ENCODE data around the gene AMMECR1L. TPM values are rescaled to one million over a fixed set of nuclear protein-coding genes. Genes with fewer than 3 reads are reported as not detected.

AMMECR1L gene
- total and polyA plus RNA-seq, 2 of the 4 experiments (the other 2 are of a cell fraction) = 13.4 to 14.0 TPM

DNA sequence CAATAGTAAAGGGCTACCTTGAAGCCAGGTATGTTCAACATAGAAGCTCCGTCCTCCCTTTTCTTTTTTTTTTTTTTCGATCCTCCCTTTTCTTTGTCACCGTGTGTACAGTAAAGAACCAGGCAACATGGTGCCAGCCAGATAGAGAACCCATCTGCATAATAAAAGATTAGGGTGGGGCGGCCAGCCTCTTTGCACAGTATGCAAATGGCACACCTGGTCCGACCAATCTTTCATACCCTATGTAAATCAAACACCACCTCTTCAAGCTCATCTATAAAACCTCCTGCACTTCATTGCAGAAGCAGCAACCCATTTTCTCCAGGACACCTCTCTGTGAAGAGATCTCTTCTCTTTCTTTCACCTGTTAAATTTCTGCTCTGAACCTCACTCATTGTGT lies 67.5 kb downstream of the AMMECR1L start:
- no peak overlapping the region for H2BK120ac ChIP-seq (ENCODE audit: low read depth, low read length)
- in situ Hi-C loops (cut with MboI; ENCODE audit: low sequenced_read_pairs) = no loop called here
- H3K79me1 ChIP-seq (ENCODE audit: low read depth in 1 of 2, low read length in 2 of 2) = no peaks in the 10 kb centered on the region
- no peak overlapping the region for H3K4me2 ChIP-seq (ENCODE audit: low read depth, low read length)
- H3K4ac ChIP-seq (ENCODE audit: low read depth, low read length) = no peak overlapping the region
- H2AK5ac ChIP-seq (ENCODE audit: low read depth, low read length) = no peak overlapping the region
- H3K56ac ChIP-seq (ENCODE audit: extremely low read depth, insufficient read depth, low read length) = no peak overlapping the region
- WGBS, 2 experiments (ENCODE audit: extremely low coverage in 2 of 2, insufficient read length in 1 of 2) = no CpG with 5 or more reads among the region's 5 CpGs
- H3K9me3 ChIP-seq (ENCODE audit: control insufficient read depth, insufficient read depth, low read length) = peaks cover 28% of the 10 kb centered on the region
- no peak overlapping the region for H3K23ac ChIP-seq (ENCODE audit: low read depth, low read length)
- intact Hi-C loops (cut with micrococcal nuclease) = no loop called here
- no peak overlapping the region for H2BK20ac ChIP-seq (ENCODE audit: low read depth, low read length)
- H2AK9ac ChIP-seq (replicated peaks; ENCODE audit: low read depth, low read length, poor library complexity) = no peak overlapping the region
- no peak for DNase-seq
- H4K91ac ChIP-seq (ENCODE audit: insufficient read depth, low read depth, low read length) = no peak overlapping the region
- BruUV-seq (replicated peaks) = no TSS peak
- H3K36me3 ChIP-seq (ENCODE audit: control insufficient read depth, insufficient read depth, low read length) = no peaks in the 10 kb centered on the region
- no peak for TF ChIP-seq MAZ (IDR thresholded peaks at IDR 0.05; ENCODE audit: borderline replicate concordance, low read depth, low read length)
- TF ChIP-seq MXI1 (IDR thresholded peaks at IDR 0.05; ENCODE audit: borderline replicate concordance, low read depth, low read length) = no peak
- no peak for TF ChIP-seq POLR2A (IDR thresholded peaks at IDR 0.05; ENCODE audit: low read depth, low read length)
- no peak for TF ChIP-seq SMC3 (IDR thresholded peaks at IDR 0.05; ENCODE audit: low read depth, low read length)
- H3K9ac ChIP-seq (ENCODE audit: low read depth, low read length) = no peak overlapping the region
- no peaks in the 10 kb centered on the region for H3K4me1 ChIP-seq (ENCODE audit: control insufficient read depth, insufficient read depth, low read length)
- no peak overlapping the region for H4K5ac ChIP-seq (ENCODE audit: low read depth, low read length)
- CTCF ChIA-PET = interaction anchor here (0.7 kb wide), 1 partner anchor 20 kb away, joined by 3 read pairs; no protein-coding TSS in a partner anchor
- H3K4me3 ChIP-seq (ENCODE audit: insufficient read depth, low read depth, low read length) = no peak overlapping the region
- dilution Hi-C loops (cut with HindIII; ENCODE audit: low sequenced_read_pairs, unreplicated experiment) = no loop called here
- H3K14ac ChIP-seq (replicated peaks; ENCODE audit: low read depth, low read length) = no peak overlapping the region
- H4K8ac ChIP-seq (ENCODE audit: low read depth in 2 of 2, low read length in 2 of 2) = no peak overlapping the region
- H3K27ac ChIP-seq (ENCODE audit: insufficient read depth, low read length) = no peak overlapping the region
- H2BK15ac ChIP-seq (ENCODE audit: low read depth, low read length) = no peak overlapping the region
- H2BK5ac ChIP-seq (ENCODE audit: low read depth, low read length, poor library complexity, severe bottlenecking) = no peak overlapping the region
- H4K20me1 ChIP-seq (ENCODE audit: insufficient read depth, low read length) = no peaks in the 10 kb centered on the region
- H2AFZ ChIP-seq (replicated peaks; ENCODE audit: low read length, poor library complexity) = no peak overlapping the region
- POLR2A ChIA-PET (ENCODE audit: unreplicated experiment) = no interaction called here
- no peak overlapping the region for H3K18ac ChIP-seq (ENCODE audit: low read depth, low read length)
- ATAC-seq (ENCODE audit: low read depth) = no peak
- no peaks in the 10 kb centered on the region for H3K9me1 ChIP-seq (ENCODE audit: insufficient read depth, low read length)
- H3K27me3 ChIP-seq (ENCODE audit: control insufficient read depth, insufficient read depth, low read length) = peaks cover 12% of the 10 kb centered on the region

All from IMR-90 (cell line).